GM23248 (cell line): Measurements from ENCODE around the gene EIF4E.

ENCODE experiments used
- EZH2 ChIP-seq: fragments of 200-600 bp; sonication (generic); IDR thresholded peaks from 2 replicates; pipeline ENCODE4 v1.6.1; 2018; ENCODE audit warnings: antibody characterized with exemption, mild to moderate bottlenecking; ENCODE audit not compliant: insufficient read depth, poor library complexity, severe bottlenecking
- EZH2phosphoT487 ChIP-seq: fragments of 200-600 bp; sonication (generic); IDR thresholded peaks from 2 replicates; pipeline ENCODE4 v1.6.1; 2018; ENCODE audit warnings: antibody characterized with exemption, moderate library complexity, mild to moderate bottlenecking, low read depth; ENCODE audit not compliant: insufficient read depth

- TF ChIP-seq EZH2phosphoT487 (no peak), EZH2 (no peak)
These were observed 7.6 kb downstream of the EIF4E start for GRCh38 chr4:98921292-98921691.
